HG03066 (cell line): ENCODE measurements around the gene SPTA1.
"Not testable (repeated sequence)": the region's sequence is repeated elsewhere in the genome, so short reads cannot be mapped to it uniquely, and the experiment has no call there.

Experiments used
- ATAC-seq: cut with Tn5 transposase; IDR thresholded peaks from one replicate; pipeline ENCODE4 v1.9.1; 2021; ENCODE audit warnings: low read depth; ENCODE audit not compliant: unreplicated experiment

The SPTA1 gene

GRCh38 chr1:158686111-158687009 is at the start of gene SPTA1:
Gene SPTA1, minus strand, starts transcription at chr1:158686715. Its CDS starts 198 bp downstream, at chr1:158686517.
- no peak for ATAC-seq

- ATAC-seq = no peak
Measured at GRCh38 chr1:158735848-158736247, 49.3 kb upstream of the SPTA1 start.

DNA sequence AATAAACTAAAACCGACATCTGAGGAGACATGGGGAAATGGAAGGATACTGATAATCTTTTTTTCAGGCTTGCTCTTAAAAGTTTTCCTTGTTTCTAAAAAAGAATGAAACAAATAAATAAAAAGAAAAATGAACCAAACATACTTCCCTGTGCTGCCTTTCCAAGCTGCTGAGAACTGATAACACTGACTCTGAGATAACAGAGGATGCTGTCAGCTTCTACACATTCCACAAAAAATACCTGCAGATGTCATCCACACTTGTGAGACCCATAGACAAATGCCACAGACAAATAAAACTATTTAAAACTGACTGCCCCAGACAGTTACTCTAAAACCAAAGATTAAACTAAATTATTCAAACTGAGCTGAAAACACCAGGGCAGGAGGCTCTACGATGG is 46.0 kb upstream of the SPTA1 start:
- no peak for ATAC-seq

- no peak for ATAC-seq
Measured at GRCh38 chr1:158731707-158732106, 45.2 kb upstream of the SPTA1 start.

DNA sequence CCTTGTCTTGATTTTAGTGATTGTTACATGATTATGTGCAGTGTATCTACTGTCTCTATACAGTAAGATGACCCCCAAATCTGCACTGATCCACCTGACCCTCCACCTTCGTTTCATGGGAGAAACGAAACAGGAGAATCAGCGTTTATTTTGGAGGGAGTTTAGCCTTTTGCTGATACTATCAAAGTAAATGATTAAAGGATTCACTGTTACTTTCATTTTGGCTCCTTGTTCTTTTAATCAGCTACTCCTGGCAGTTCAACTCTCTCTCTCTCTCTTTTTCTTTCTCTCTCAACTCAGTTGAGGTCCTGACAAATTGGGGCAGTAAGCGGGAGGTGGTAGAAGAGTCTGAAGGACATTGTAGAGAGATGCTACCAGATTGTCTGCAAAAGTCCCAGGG is 43.9 kb upstream of the SPTA1 start:
- ATAC-seq = no peak

GRCh38 chr1:158728510-158729225 is 42.2 kb upstream of the SPTA1 start:
- no peak for ATAC-seq

- ATAC-seq = no peak
Measured at GRCh38 chr1:158724442-158724841, 37.9 kb upstream of the SPTA1 start.

GRCh38 chr1:158720620-158721019 is 34.1 kb upstream of the SPTA1 start, which contains the start of gene OR6K3:
Gene OR6K3, minus strand, starts transcription at chr1:158720720. Its CDS starts 2,605 bp downstream, at chr1:158718115.
- no peak for ATAC-seq

- no peak for ATAC-seq
Measured at GRCh38 chr1:158719664-158720063, 33.1 kb upstream of the SPTA1 start.

DNA sequence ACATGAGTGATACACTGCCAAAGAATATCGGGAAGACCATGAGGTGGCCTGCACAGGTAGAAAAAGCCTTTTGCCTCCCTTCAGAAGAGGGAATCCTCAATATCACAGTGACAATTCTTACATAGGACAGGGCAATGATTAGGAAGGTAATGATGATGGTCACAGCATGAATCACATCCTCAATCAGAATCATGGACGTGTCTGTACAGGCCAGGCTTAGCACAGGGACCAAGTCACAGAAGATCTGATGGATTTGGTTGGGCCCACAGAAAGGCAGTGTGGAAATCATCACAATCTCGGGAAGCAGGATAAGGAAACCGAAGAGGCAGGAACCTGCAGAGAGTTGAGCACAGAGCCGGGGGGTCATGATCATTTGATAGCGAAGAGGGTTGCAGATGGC is 30.8 kb upstream of the SPTA1 start:
- ATAC-seq = no peak

GRCh38 chr1:158716335-158716734 is 29.8 kb upstream of the SPTA1 start:
- no peak for ATAC-seq

DNA sequence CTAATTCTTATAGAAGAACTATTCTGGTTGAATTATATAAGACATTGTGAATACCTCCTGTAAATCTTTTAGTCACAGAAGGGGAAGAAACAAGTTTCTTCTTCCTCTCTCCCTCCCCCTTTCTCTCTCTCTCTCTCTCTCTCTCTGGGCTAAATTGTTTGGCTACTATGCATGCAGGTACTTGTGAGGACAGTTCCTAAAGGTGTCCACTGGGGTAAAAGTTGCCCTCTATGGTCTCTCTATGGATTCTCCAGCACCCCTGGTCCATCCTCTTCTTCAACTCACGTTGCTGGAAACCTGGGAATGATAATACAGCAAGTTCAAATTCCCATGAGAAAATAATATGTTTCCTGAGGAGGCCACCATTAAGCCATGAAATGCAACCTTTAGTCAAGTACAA is 28.2 kb upstream of the SPTA1 start:
- no peak for ATAC-seq

DNA sequence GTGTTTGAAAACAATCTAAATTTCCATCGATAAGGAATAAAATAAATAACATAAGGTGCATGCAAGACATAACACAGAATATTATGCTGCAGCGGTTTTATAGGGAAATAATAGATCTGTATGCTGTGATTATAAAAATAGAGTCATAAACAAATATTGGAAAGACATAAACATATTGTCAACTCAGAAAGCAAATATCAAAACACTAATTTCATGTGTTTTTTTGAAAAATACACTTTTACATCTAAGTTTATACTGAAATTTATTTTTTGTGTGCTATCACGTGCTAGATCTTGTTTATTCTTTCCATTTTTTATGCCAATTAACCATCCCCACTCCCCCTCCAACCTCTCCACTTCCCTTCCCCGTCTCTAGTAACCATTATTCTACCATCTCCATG is 24.6 kb upstream of the SPTA1 start:
- ATAC-seq = no peak

GRCh38 chr1:158706096-158706495 is 19.6 kb upstream of the SPTA1 start:
- no peak for ATAC-seq

- no peak for ATAC-seq
Measured at GRCh38 chr1:158700552-158700951, 14.0 kb upstream of the SPTA1 start, which contains the start of gene OR6K2. Gene OR6K2, minus strand, starts transcription at chr1:158700652. Its CDS starts 0 bp downstream, at chr1:158700652.

DNA sequence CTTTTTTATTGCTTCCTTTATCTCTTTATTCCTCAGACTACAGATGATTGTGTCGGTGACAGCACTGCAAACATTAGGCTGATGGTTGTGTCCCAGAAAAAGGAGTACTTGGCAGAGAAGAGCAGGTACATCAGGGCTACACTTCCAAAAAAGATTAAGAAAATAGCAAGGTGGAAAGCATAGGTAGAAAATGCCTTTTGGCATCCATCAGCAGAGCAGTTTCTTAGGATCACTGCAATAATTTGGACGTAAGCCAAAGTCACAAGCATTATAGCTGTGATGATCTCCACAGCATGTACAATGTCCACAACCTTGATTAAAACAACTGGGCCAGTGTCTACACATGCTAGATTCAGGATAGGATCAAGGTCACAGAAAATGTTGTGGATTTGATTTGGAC is 8.1 kb upstream of the SPTA1 start:
- no peak for ATAC-seq

- no peak for ATAC-seq
Measured at GRCh38 chr1:158692356-158692755, 5.8 kb upstream of the SPTA1 start.

GRCh38 chr1:158691907-158692306 is 5.4 kb upstream of the SPTA1 start:
- no peak for ATAC-seq

- not testable (repeated sequence) for ATAC-seq
Measured at GRCh38 chr1:158691149-158691548, 4.6 kb upstream of the SPTA1 start.

DNA sequence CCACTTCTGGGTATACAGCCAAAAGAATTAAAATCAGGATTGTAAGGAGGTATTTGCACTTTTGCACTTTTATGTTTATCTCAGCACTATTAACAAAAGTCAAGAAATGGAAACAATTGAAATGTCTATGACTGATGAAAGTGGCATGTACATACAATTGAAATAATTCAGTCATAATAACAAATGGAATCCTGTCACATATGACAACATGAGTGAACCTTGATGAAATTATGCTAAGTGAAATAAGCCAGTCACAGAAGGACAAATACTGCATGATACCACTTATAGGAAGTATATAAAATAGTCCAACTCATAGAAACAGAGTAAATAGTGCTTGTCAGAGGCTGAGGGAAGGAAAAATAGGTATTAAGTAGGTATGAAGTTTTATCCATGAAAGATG is 3.4 kb upstream of the SPTA1 start:
- no peak for ATAC-seq

GRCh38 chr1:158689110-158689509 is 2.6 kb upstream of the SPTA1 start:
- ATAC-seq = no peak

DNA sequence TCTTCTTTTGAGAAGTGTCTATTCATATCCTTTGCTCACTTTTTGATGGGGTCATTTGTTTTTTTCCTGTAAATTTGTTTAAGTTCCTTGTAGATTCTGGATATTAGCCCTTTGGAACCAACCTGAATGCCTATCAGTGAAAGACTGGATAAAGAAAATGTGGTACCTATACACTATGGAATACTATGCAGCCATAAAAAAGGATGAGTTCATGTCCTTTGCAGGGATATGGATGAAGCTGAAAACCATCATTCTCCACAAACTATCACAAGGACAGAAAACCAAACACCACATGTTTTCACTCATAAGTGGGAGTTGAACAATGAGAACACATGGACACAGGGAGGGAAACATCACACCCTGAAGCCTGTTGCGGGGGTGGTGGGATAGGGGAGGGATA is 1.8 kb upstream of the SPTA1 start:
- not testable (repeated sequence) for ATAC-seq
